Measurements from ENCODE around the gene PPP3CA. TPM values are rescaled to one million over a fixed set of nuclear protein-coding genes. Genes with fewer than 3 reads are reported as not detected.
A peak's percentile ranks its signal among the peaks of the same experiment; 100 is the strongest.

The PPP3CA gene
- total and polyA plus RNA-seq, 4 donors, result 13.5 to 72.0 (median 30.7) TPM

- no peak for DNase-seq
- TF ChIP-seq CTCF (IDR thresholded peaks at IDR 0.05; ENCODE audit: control extremely low read depth, extremely low read depth), result no peak
- Histone ChIP-seq H3K4me1 (ENCODE audit: control insufficient read depth in 5 of 5, insufficient read depth in 5 of 5, low read length in 5 of 5) (peaks cover 0 to 1% (median 0%) of the 10 kb centered on the region in 5 donors), H3K36me3 (ENCODE audit: control insufficient read depth in 4 of 4, insufficient read depth in 4 of 4, low read length in 4 of 4) (no peaks in the 10 kb centered on the region), H3K9me3 (ENCODE audit: control insufficient read depth in 4 of 4, insufficient read depth in 3 of 4, low read length in 3 of 4) (no peaks in the 10 kb centered on the region), H3K27ac (ENCODE audit: low read depth in 1 of 2, low read length in 1 of 2) (no peak overlapping the region), H3K4me3 (no peak overlapping the region), H3K9ac (ENCODE audit: insufficient read depth in 1 of 2, low read length in 2 of 2) (no peak overlapping the region), H3K27me3 (ENCODE audit: control insufficient read depth in 3 of 3, insufficient read depth in 3 of 3, low read length in 2 of 3) (no peaks in the 10 kb centered on the region)
- peak; percentile 84 for ATAC-seq (ENCODE audit: insufficient read depth, low FRiP score)
- 65 to 69% methylated on average over 8 of the region's 8 CpGs for WGBS, 2 donors
Observed at GRCh38 chr4:101355767-101356702, 8.7 kb upstream of the PPP3CA start.

- 81 to 86% methylated on average over 3 of the region's 3 CpGs for WGBS, 2 donors
- Histone ChIP-seq H3K4me1 (ENCODE audit: control insufficient read depth in 5 of 5, insufficient read depth in 5 of 5, low read length in 5 of 5) (peaks cover 0 to 1% (median 0%) of the 10 kb centered on the region in 5 donors), H3K9ac (ENCODE audit: insufficient read depth in 1 of 2, low read length in 2 of 2) (no peak overlapping the region), H3K36me3 (ENCODE audit: control insufficient read depth in 4 of 4, insufficient read depth in 4 of 4, low read length in 4 of 4) (no peaks in the 10 kb centered on the region), H3K4me3 (no peak overlapping the region), H3K27me3 (ENCODE audit: control insufficient read depth in 3 of 3, insufficient read depth in 3 of 3, low read length in 2 of 3) (no peaks in the 10 kb centered on the region), H3K9me3 (ENCODE audit: control insufficient read depth in 4 of 4, insufficient read depth in 3 of 4, low read length in 3 of 4) (no peaks in the 10 kb centered on the region), H3K27ac (ENCODE audit: low read depth in 1 of 2, low read length in 1 of 2) (no peak overlapping the region)
- ATAC-seq (ENCODE audit: insufficient read depth, low FRiP score), result no peak
- TF ChIP-seq CTCF (IDR thresholded peaks at IDR 0.05; ENCODE audit: control extremely low read depth, extremely low read depth), result no peak
- no peak for DNase-seq
Observed at GRCh38 chr4:101355246-101355645, 7.9 kb upstream of the PPP3CA start.

GRCh38 chr4:101349801-101350064 lies 2.4 kb upstream of the PPP3CA start:
- H3K27me3 ChIP-seq (ENCODE audit: control insufficient read depth in 3 of 3, insufficient read depth in 3 of 3, low read length in 2 of 3), result peaks cover 0 to 3% (median 0%) of the 10 kb centered on the region in 3 donors
- H3K9ac ChIP-seq (ENCODE audit: insufficient read depth in 1 of 2, low read length in 2 of 2), result no peak overlapping the region
- H3K9me3 ChIP-seq (ENCODE audit: control insufficient read depth in 4 of 4, insufficient read depth in 3 of 4, low read length in 3 of 4), result no peaks in the 10 kb centered on the region
- no peak overlapping the region for H3K27ac ChIP-seq (ENCODE audit: low read depth in 1 of 2, low read length in 1 of 2)
- 83 to 93% methylated on average over 2 of the region's 2 CpGs for WGBS, 2 donors
- peaks cover 3 to 14% (median 4%) of the 10 kb centered on the region in 5 donors for H3K4me1 ChIP-seq (ENCODE audit: control insufficient read depth in 5 of 5, insufficient read depth in 5 of 5, low read length in 5 of 5)
- DNase-seq (no peak), ATAC-seq (ENCODE audit: insufficient read depth, low FRiP score) (no peak)
- TF ChIP-seq CTCF (IDR thresholded peaks at IDR 0.05; ENCODE audit: control extremely low read depth, extremely low read depth), result no peak
- no peaks in the 10 kb centered on the region for H3K36me3 ChIP-seq (ENCODE audit: control insufficient read depth in 4 of 4, insufficient read depth in 4 of 4, low read length in 4 of 4)
- H3K4me3 ChIP-seq, result no peak overlapping the region
